Activated naive CD4-positive, alpha-beta T cell treated with anti-CD3 and anti-CD28 coated beads, Interleukin-2, amount 50 U/mL, for 24 hours (primary cell): ENCODE results near the gene BTN1A1.
"Not testable (repeated sequence)": the region's sequence is repeated elsewhere in the genome, so short reads cannot be mapped to it uniquely, and the experiment has no call there.

ENCODE experiments used
- H3K27ac Mint-ChIP-seq: one replicate; pipeline ENCODE4 v1.8.0; 2021; ENCODE audit warnings: mild to moderate bottlenecking, mixed read lengths
- H3K27me3 Mint-ChIP-seq: one replicate; pipeline ENCODE4 v1.8.0; 2021; ENCODE audit warnings: mixed read lengths
- H3K36me3 Mint-ChIP-seq: one replicate; pipeline ENCODE4 v1.8.0; 2021; ENCODE audit warnings: mixed read lengths
- H3K4me1 Mint-ChIP-seq: one replicate; pipeline ENCODE4 v1.8.0; 2021; ENCODE audit warnings: mixed read lengths
- H3K4me3 Mint-ChIP-seq: one replicate; pipeline ENCODE4 v1.8.0; 2021; ENCODE audit warnings: mild to moderate bottlenecking, mixed read lengths
- H3K9me3 Mint-ChIP-seq: one replicate; pipeline ENCODE4 v1.8.0; 2021; ENCODE audit warnings: mixed read lengths

Gene BTN1A1

GRCh38 chr6:26489996-26490964 is 9.8 kb upstream of the BTN1A1 start:
- Mint-ChIP-seq H3K27me3 (no peaks in the 10 kb centered on the region), H3K27ac (no peak overlapping the region), H3K36me3 (no peaks in the 10 kb centered on the region), H3K9me3 (no peaks in the 10 kb centered on the region), H3K4me1 (peaks cover 4% of the 10 kb centered on the region), H3K4me3 (no peak overlapping the region)

- Mint-ChIP-seq H3K9me3 (no peaks in the 10 kb centered on the region), H3K27ac (no peak overlapping the region), H3K27me3 (no peaks in the 10 kb centered on the region), H3K4me3 (no peak overlapping the region), H3K36me3 (no peaks in the 10 kb centered on the region), H3K4me1 (peaks cover 4% of the 10 kb centered on the region)
These were observed 8.5 kb upstream of the BTN1A1 start for GRCh38 chr6:26491604-26492003.

- no peaks in the 10 kb centered on the region for H3K27me3 Mint-ChIP-seq
- no peak overlapping the region for H3K27ac Mint-ChIP-seq
These were observed 6.8 kb upstream of the BTN1A1 start for GRCh38 chr6:26493258-26493657.

GRCh38 chr6:26494117-26494516 is 6.0 kb upstream of the BTN1A1 start:
- H3K4me1 Mint-ChIP-seq = peaks cover 4% of the 10 kb centered on the region
- no peaks in the 10 kb centered on the region for H3K9me3 Mint-ChIP-seq
- H3K27me3 Mint-ChIP-seq = no peaks in the 10 kb centered on the region
- no peak overlapping the region for H3K4me3 Mint-ChIP-seq
- H3K36me3 Mint-ChIP-seq = no peaks in the 10 kb centered on the region
- no peak overlapping the region for H3K27ac Mint-ChIP-seq

More at GRCh38 chr6:26493258-26493657, 6.8 kb upstream of the BTN1A1 start:
- Mint-ChIP-seq H3K4me1 (peaks cover 4% of the 10 kb centered on the region), H3K4me3 (no peak overlapping the region), H3K36me3 (no peaks in the 10 kb centered on the region), H3K9me3 (no peaks in the 10 kb centered on the region)

GRCh38 chr6:26495281-26495680 is 4.8 kb upstream of the BTN1A1 start:
- Mint-ChIP-seq H3K27ac (no peak overlapping the region), H3K27me3 (no peaks in the 10 kb centered on the region), H3K4me1 (peaks cover 4% of the 10 kb centered on the region), H3K36me3 (no peaks in the 10 kb centered on the region), H3K4me3 (no peak overlapping the region), H3K9me3 (no peaks in the 10 kb centered on the region)

GRCh38 chr6:26497610-26498009 is 2.5 kb upstream of the BTN1A1 start:
- H3K27ac Mint-ChIP-seq = no peak overlapping the region
- no peaks in the 10 kb centered on the region for H3K36me3 Mint-ChIP-seq

GRCh38 chr6:26501482-26501986 is 1.4 kb downstream of the BTN1A1 start:
- Mint-ChIP-seq H3K9me3 (no peaks in the 10 kb centered on the region), H3K4me3 (peak overlapping the region; percentile 77), H3K27me3 (peaks cover 18% of the 10 kb centered on the region), H3K36me3 (no peaks in the 10 kb centered on the region), H3K27ac (no peak overlapping the region), H3K4me1 (peaks cover 11% of the 10 kb centered on the region)

More at GRCh38 chr6:26497610-26498009, 2.5 kb upstream of the BTN1A1 start:
- Mint-ChIP-seq H3K4me1 (peaks cover 15% of the 10 kb centered on the region), H3K4me3 (no peak overlapping the region), H3K9me3 (no peaks in the 10 kb centered on the region), H3K27me3 (peaks cover 11% of the 10 kb centered on the region)

- Mint-ChIP-seq H3K4me3 (peak overlapping the region; percentile 77), H3K27me3 (peaks cover 18% of the 10 kb centered on the region), H3K27ac (no peak overlapping the region), H3K4me1 (peaks cover 11% of the 10 kb centered on the region), H3K36me3 (no peaks in the 10 kb centered on the region), H3K9me3 (no peaks in the 10 kb centered on the region)
These were observed 2.1 kb downstream of the BTN1A1 start for GRCh38 chr6:26502165-26502564.

- Mint-ChIP-seq H3K27ac (no peak overlapping the region), H3K4me1 (peaks cover 11% of the 10 kb centered on the region), H3K36me3 (no peaks in the 10 kb centered on the region), H3K4me3 (no peak overlapping the region), H3K27me3 (peaks cover 18% of the 10 kb centered on the region), H3K9me3 (no peaks in the 10 kb centered on the region)
These were observed 2.5 kb downstream of the BTN1A1 start for GRCh38 chr6:26502626-26503025.

- no peak overlapping the region for H3K4me3 Mint-ChIP-seq
- no peaks in the 10 kb centered on the region for H3K4me1 Mint-ChIP-seq
- H3K36me3 Mint-ChIP-seq = no peaks in the 10 kb centered on the region
- H3K27me3 Mint-ChIP-seq = peaks cover 6% of the 10 kb centered on the region
- no peaks in the 10 kb centered on the region for H3K9me3 Mint-ChIP-seq
- H3K27ac Mint-ChIP-seq = no peak overlapping the region
These were observed 7.6 kb downstream of the BTN1A1 start for GRCh38 chr6:26507658-26508057.

- H3K4me1 Mint-ChIP-seq, H3K4me3 Mint-ChIP-seq, H3K27ac Mint-ChIP-seq, H3K9me3 Mint-ChIP-seq, H3K36me3 Mint-ChIP-seq, H3K27me3 Mint-ChIP-seq: not testable (repeated sequence)
These were observed 10.9 kb downstream of the BTN1A1 start for GRCh38 chr6:26511033-26511432.

GRCh38 chr6:26514984-26515383 is 14.9 kb downstream of the BTN1A1 start:
- Mint-ChIP-seq H3K4me1 (peaks cover 3% of the 10 kb centered on the region), H3K27ac (no peak overlapping the region), H3K9me3 (no peaks in the 10 kb centered on the region), H3K4me3 (no peak overlapping the region), H3K27me3 (no peaks in the 10 kb centered on the region), H3K36me3 (no peaks in the 10 kb centered on the region)

GRCh38 chr6:26516481-26517427 is 16.7 kb downstream of the BTN1A1 start:
- no peak overlapping the region for H3K4me3 Mint-ChIP-seq

GRCh38 chr6:26519359-26519758 is 19.3 kb downstream of the BTN1A1 start:
- H3K36me3 Mint-ChIP-seq = no peaks in the 10 kb centered on the region
- H3K4me1 Mint-ChIP-seq = peaks cover 35% of the 10 kb centered on the region
- H3K4me3 Mint-ChIP-seq = no peak overlapping the region
- no peak overlapping the region for H3K27ac Mint-ChIP-seq
- no peaks in the 10 kb centered on the region for H3K9me3 Mint-ChIP-seq
- no peaks in the 10 kb centered on the region for H3K27me3 Mint-ChIP-seq

More at GRCh38 chr6:26516481-26517427, 16.7 kb downstream of the BTN1A1 start:
- Mint-ChIP-seq H3K36me3 (no peaks in the 10 kb centered on the region), H3K9me3 (no peaks in the 10 kb centered on the region), H3K27me3 (no peaks in the 10 kb centered on the region), H3K27ac (no peak overlapping the region), H3K4me1 (peaks cover 16% of the 10 kb centered on the region)

- H3K27me3 Mint-ChIP-seq = no peaks in the 10 kb centered on the region
- peak overlapping the region; percentile 87 for H3K4me3 Mint-ChIP-seq
- H3K36me3 Mint-ChIP-seq = no peaks in the 10 kb centered on the region
- peaks cover 35% of the 10 kb centered on the region for H3K4me1 Mint-ChIP-seq
- H3K9me3 Mint-ChIP-seq = no peaks in the 10 kb centered on the region
- peak overlapping the region; percentile 92 for H3K27ac Mint-ChIP-seq
These were observed 20.2 kb downstream of the BTN1A1 start for GRCh38 chr6:26520237-26520849.
